ENCODE data around the gene ABLIM2. TPM values are rescaled to one million over a fixed set of nuclear protein-coding genes. Genes with fewer than 3 reads are reported as not detected.

ABLIM2 gene
- total RNA-seq, 2 donors from 2014 or later, result 5.7 to 11.2 TPM

DNA sequence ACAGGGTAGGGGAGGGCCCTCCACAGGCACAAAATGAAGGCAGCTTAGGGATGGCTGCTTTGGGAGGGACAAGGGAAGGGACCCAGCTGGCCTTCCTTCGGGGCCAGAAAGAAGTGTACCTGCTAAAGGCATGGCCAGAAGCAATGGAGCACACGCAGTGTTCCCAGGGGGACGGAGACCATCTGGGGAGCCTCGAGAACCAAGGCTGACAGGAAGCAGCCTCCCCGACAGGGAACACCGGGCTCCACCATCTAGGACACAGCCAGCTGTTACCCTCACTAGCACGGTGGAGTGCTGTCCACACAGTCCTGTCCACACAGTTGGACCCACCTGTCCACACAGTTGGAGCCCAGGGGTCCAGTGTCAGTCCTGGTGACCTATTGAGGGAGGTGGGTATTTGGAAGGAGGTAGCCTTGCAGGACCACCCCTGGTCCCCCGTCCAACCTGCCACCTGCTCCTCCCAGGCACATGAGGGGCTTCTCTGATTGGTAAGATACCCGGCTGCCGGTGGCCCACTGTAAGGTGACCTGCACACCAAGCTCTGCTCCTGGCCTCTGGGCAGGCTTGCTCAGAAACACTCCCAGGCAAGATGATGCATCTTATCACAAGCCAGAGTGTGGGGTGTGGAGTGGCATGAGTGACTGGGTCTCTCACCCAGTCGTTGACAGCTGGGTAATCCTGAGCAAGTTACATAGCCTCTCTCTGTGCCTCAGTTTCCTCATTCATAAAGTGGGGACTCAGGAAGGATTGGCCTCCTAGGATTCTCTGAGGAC is 198.4 kb downstream of the ABLIM2 start:
- Histone ChIP-seq H3K4me3 (no peak overlapping the region), H3K4me1 (peaks cover 0 to 25% of the 10 kb centered on the region in 2 donors), H3K27me3 (no peaks in the 10 kb centered on the region), H3K27ac (no peak overlapping the region), H3K36me3 (no peaks in the 10 kb centered on the region), H3K9me3 (no peaks in the 10 kb centered on the region)
- DNase-seq (ENCODE audit: low spot score), result no peak
- TF ChIP-seq, protein P1, sequence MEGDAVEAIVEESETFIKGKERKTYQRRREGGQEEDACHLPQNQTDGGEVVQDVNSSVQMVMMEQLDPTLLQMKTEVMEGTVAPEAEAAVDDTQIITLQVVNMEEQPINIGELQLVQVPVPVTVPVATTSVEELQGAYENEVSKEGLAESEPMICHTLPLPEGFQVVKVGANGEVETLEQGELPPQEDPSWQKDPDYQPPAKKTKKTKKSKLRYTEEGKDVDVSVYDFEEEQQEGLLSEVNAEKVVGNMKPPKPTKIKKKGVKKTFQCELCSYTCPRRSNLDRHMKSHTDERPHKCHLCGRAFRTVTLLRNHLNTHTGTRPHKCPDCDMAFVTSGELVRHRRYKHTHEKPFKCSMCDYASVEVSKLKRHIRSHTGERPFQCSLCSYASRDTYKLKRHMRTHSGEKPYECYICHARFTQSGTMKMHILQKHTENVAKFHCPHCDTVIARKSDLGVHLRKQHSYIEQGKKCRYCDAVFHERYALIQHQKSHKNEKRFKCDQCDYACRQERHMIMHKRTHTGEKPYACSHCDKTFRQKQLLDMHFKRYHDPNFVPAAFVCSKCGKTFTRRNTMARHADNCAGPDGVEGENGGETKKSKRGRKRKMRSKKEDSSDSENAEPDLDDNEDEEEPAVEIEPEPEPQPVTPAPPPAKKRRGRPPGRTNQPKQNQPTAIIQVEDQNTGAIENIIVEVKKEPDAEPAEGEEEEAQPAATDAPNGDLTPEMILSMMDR (IDR thresholded peaks at IDR 0.05), result no peak

DNA sequence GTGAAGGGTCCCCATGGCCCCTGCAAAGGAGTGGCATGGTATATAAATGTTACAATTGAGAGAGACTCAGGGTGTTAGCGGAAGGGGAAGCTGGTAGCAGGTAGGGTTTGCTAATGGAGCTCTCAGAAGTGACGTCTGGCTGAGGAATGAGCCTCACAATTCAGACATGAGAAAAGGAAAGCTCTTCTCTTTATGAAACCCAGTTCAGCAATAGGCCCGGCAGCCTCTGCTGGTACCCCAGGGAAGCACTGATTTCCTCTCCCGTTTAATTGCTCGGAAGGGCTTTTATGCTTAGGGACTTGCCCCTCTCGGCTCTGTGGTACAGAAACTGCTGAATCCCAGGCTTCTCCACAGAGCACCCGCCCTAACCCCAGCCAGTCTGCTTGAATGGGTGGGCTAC is 199.5 kb downstream of the ABLIM2 start:
- Histone ChIP-seq H3K9me3 (no peaks in the 10 kb centered on the region), H3K4me1 (peaks cover 0 to 21% of the 10 kb centered on the region in 2 donors), H3K27ac (no peak overlapping the region), H3K36me3 (no peaks in the 10 kb centered on the region), H3K4me3 (no peak overlapping the region), H3K27me3 (no peaks in the 10 kb centered on the region)
- TF ChIP-seq, protein P1 (IDR thresholded peaks at IDR 0.05), result no peak
- DNase-seq (ENCODE audit: low spot score), result no peak

DNA sequence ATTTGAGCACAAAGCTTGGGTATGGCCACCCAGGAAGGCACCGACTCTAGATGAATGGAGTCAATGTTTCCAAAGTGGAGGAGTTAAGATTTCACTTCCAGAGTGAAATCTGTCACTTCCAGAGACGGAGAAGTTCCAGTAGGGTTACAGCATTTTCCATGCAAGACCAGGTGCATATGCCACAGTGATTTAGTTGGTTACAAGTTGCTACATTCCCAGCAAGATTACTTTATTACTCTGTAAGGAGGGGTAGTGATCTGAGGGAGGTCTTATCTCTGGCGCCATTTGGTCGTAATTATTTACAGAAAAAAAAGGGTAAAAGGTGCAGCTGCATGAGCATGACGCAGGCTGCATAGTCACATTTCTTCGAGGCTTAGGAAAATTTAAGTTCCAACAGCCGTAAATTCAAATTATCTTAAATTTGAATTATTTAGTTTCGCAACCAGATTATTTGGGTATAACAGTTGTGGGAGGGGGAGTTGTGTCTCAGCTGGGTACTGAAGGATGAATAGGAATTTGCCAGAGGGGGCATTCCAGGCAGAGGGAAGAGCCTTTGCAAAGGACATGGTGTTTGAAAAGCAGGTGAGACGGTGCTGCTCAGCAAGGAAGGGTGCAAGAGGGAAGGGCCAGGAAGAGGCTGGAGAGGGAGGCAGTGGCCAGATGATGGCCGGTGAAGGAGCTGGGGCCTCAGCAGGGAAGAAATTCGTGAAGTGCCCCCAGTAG is 201.5 kb downstream of the ABLIM2 start:
- H3K27me3 ChIP-seq, result no peaks in the 10 kb centered on the region
- peaks cover 0 to 21% of the 10 kb centered on the region in 2 donors for H3K4me1 ChIP-seq
- TF ChIP-seq, protein P1 (IDR thresholded peaks at IDR 0.05), result no peak
- DNase-seq (ENCODE audit: low spot score), result no peak
- H3K27ac ChIP-seq, result no peak overlapping the region
- no peak overlapping the region for H3K4me3 ChIP-seq
- H3K9me3 ChIP-seq, result no peaks in the 10 kb centered on the region
- H3K36me3 ChIP-seq, result no peaks in the 10 kb centered on the region

DNA sequence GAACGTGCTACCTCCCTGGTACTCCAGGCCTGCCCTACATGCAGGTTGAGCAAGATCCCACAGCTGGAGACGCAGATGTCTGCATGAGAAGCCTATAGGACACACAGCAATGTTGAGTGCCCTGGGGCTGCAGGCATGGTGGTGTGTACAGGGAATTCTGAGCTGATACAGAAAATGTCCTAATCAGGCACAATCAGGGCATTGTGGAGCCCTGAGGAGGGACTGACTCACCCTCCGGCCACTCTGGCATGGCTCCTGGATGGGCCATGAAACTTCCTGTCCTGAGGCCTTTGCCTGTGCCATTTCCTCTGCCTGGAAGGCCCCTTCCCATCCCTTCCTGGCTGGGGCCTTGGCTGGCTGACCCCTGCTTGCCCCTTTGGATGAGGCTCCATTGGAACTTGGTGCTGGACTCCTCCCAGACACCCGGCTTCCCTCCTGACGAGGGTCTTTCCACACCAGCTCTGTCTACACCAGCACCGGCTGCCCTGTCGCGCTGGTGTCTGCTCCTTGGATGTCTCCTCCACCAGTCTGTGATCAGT is 202.3 kb downstream of the ABLIM2 start:
- no peak overlapping the region for H3K4me3 ChIP-seq
- H3K27me3 ChIP-seq, result no peaks in the 10 kb centered on the region
- TF ChIP-seq, protein P1 (IDR thresholded peaks at IDR 0.05), result no peak

DNA sequence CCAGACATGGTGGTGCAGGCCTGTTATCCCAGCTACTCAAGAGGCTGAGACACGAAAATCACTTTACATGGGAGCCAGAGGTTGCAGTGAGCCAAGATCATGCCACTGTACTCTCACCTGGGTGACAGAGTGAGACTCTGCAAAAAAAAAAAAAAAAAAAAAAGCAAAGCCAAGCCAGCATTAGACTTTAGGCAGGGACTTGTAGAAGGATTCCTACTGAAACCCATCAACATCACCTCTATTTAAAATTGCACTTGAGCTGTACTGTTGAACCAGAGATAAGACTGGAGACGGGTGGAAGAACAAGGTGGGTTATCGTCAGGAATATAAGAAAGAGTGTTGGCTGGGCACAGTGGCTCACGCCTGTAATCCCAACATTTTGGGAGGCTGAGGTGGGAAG is 203.2 kb downstream of the ABLIM2 start:
- no peaks in the 10 kb centered on the region for H3K27me3 ChIP-seq
- H3K4me1 ChIP-seq, result peaks cover 0 to 13% of the 10 kb centered on the region in 2 donors
- peak overlapping the region in 1 of 2 donors; percentile 33 for H3K27ac ChIP-seq
- TF ChIP-seq, protein P1 (IDR thresholded peaks at IDR 0.05), result no peak
- no peak for DNase-seq (ENCODE audit: low spot score)
- no peaks in the 10 kb centered on the region for H3K36me3 ChIP-seq
- no peaks in the 10 kb centered on the region for H3K9me3 ChIP-seq
- H3K4me3 ChIP-seq, result no peak overlapping the region

More for the DNA sequence above, 202.3 kb downstream of the ABLIM2 start:
- peak overlapping the region in 1 of 2 donors; percentile 33 for H3K27ac ChIP-seq
- DNase-seq (ENCODE audit: low spot score), result no peak
- H3K4me1 ChIP-seq, result peaks cover 0 to 21% of the 10 kb centered on the region in 2 donors
- H3K9me3 ChIP-seq, result no peaks in the 10 kb centered on the region
- H3K36me3 ChIP-seq, result no peaks in the 10 kb centered on the region
